Fibroblast of the aortic adventitia (primary cell): ENCODE results near the gene TXLNB. TPM values are rescaled to one million over a fixed set of nuclear protein-coding genes. Genes with fewer than 3 reads are reported as not detected.

Experiments used
- DNase-seq: peaks from one replicate; pipeline ENCODE4 v3.0.0-alpha.2; 2010; ENCODE audit warnings: low read depth
- H3K4me3 ChIP-seq: 2 replicates; pipeline ENCODE4 v1.5.1; 2011; ENCODE audit warnings: low read depth, mild to moderate bottlenecking, control low read depth, low read length, moderate library complexity
- total RNA-seq: library from RNA; depleted of rRNA; stranded (reverse); fragments of >200 nt; gene quantifications from 2 replicates; pipeline ENCODE4 v1.2.3, GENCODE V29; 2012; ENCODE audit warnings: low replicate concordance
- TF ChIP-seq, protein P1 (sequence below): IDR thresholded peaks from 2 replicates; pipeline ENCODE4 v1.5.1; 2011; ENCODE audit warnings: mild to moderate bottlenecking, low read length, control low read depth, inconsistent platforms; ENCODE audit not compliant: insufficient read depth

The TXLNB gene
- total RNA-seq = 0.33 and 0.36 TPM in 2 replicates

DNA sequence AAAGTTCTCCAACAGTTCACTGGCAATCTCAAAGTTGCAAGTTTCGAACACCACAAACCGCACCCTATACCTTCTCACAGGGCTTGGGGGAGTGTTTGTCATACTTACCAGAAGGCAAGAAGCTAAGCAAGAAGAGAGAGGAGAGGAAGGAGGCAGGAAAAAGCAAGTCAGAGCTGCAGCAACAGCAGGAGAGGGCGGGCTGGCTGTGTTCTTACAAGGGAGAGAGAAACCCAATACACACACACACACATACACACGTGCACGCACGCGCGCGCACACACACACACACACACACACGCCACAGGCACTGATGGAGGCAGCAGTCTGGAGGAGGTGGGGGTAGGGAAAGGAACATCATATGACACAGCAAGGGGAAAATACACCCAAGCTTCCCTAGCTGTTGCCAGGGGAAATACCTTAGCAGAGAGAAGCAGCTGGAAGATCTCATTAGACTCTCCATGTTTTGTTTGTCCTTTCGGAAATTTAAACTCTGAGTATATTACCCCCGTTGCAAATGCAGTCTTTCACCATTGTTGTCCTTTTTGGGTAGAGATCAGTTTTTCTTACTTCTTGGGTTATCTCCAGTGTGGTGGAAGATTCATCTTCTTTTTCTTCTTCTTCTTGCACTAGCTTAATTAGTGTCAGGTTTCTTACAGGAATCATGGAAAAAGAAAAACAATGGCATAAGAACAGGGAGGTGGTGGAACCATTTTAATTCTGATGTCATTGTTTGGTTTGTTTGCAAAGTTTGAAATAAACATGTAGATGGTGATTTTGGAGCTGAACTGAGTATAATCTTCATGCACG, at the start of gene TXLNB:
TSS of gene TXLNB (minus strand) at position 186 of the 807 bp plus-strand sequence. CDS start 3,099 bp downstream, outside the sequence.
- peak; percentile 94 for DNase-seq
- TF ChIP-seq, protein P1, sequence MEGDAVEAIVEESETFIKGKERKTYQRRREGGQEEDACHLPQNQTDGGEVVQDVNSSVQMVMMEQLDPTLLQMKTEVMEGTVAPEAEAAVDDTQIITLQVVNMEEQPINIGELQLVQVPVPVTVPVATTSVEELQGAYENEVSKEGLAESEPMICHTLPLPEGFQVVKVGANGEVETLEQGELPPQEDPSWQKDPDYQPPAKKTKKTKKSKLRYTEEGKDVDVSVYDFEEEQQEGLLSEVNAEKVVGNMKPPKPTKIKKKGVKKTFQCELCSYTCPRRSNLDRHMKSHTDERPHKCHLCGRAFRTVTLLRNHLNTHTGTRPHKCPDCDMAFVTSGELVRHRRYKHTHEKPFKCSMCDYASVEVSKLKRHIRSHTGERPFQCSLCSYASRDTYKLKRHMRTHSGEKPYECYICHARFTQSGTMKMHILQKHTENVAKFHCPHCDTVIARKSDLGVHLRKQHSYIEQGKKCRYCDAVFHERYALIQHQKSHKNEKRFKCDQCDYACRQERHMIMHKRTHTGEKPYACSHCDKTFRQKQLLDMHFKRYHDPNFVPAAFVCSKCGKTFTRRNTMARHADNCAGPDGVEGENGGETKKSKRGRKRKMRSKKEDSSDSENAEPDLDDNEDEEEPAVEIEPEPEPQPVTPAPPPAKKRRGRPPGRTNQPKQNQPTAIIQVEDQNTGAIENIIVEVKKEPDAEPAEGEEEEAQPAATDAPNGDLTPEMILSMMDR = no peak
- peak within 1 kb of the TSS; percentile 43 for H3K4me3 ChIP-seq

DNA sequence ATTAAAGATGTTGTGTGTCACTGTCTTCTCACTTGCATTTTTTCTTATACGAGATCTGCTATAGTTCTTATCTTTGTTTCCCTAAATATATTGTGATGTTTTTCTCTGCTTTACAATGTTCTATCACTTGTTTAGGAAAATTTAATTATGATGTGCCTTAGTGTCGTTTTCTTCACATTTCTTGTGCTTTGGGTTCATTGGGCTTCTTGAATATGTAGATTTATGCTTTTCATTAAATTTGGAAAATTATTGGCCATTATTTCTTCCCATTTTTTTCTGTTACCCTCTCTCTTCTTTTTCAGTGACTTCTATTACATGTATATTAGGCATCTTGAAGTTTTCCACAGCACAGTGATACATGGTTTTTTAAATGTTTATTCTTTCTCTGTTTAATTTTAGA, 49.3 kb upstream of the TXLNB start:
- H3K4me3 ChIP-seq = no peak overlapping the region
- DNase-seq = no peak
- TF ChIP-seq, protein P1 = no peak

DNA sequence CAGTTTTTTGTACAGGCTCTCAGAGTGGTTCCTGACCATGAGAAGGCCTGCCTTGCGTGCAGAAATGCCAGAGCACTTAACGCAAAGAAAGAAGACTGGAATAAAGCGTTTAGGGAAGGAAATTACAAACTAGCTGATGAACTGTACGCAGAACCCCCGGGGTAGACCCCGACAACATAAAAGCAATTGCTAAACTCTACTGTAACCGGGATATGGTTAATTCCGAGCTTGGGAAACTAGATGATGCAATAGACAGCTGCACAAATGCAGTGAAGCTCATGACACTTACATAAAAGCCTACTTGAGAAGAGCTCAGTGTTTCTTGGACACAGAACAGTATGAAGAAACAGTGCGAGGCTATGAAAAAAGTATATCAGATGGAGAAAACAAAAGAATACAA, 47.0 kb upstream of the TXLNB start:
- TF ChIP-seq, protein P1 = no peak
- peak; percentile 81 for DNase-seq
- no peak overlapping the region for H3K4me3 ChIP-seq

DNA sequence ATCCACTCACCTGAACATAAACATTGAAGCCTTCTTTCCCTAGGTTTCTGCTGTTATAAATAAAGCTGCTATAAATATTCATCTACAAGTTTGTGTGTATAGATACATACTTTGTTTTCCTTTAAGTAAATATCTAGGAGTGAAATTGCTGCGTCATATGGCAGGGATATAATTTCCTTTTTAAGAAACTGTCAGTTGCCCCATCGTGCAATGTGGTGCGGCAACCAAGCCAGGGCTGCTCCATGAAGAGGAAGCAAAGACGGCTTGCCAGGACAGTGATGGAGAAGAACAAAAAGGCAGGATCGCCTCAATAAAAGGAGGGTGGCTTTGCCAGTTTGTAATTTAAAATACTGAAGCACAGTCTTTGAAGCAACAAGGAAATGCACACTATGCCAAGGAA, 46.0 kb upstream of the TXLNB start:
- TF ChIP-seq, protein P1 = no peak
- H3K4me3 ChIP-seq = no peak overlapping the region
- DNase-seq = no peak

DNA sequence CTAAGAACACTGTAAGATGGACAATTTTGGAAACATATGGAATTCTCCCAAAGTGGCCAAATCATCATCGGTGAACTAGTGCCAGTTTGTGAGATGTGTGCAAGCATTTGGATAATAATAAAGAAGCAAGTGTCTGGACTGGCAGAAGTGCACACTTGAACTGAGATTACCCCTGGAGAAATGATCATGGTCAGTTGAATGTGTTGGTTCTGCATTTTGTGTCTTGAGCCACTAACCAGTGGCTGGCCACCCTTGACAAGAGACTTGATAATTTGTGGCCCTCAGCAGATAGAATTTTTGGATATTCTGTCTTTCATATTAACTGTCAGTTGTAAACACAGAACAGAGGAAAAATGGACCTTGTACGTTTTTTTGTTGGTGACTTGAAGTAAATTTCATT, 45.2 kb upstream of the TXLNB start:
- TF ChIP-seq, protein P1 = no peak
- no peak overlapping the region for H3K4me3 ChIP-seq
- no peak for DNase-seq

DNA sequence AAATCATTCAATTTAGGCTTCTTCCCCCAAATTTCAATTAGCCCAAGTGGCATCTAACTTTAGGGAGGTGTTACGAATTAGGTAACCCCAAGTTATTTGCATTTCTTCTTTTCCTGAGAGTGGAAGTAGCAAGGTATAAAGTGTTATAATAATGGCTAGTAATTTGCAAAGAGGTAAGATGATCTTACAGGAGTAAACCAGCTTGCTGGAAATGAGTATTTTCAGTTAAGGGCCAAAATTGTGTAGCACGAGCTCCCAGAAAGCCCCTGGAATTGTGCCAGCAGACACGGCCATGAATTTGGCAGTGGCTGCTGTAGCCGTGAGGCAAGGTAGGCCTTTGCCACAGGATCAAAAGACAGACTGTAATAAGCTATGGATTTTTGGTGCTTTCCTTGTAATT, 44.7 kb upstream of the TXLNB start:
- DNase-seq = peak; percentile 82
- no peak overlapping the region for H3K4me3 ChIP-seq
- TF ChIP-seq, protein P1 = no peak
